PC-3 (cell line): ENCODE data around the gene MIOX. TPM values are rescaled to one million over a fixed set of nuclear protein-coding genes. Genes with fewer than 3 reads are reported as not detected.

Experiments
- ATAC-seq: fragments of 200-7000 bp; cut with Tn5 transposase; 2 replicates; pipeline ENCODE4 v1.9.1; 2020; ENCODE audit warnings: mild to moderate bottlenecking, moderate library complexity
- BruUV-seq: library from RNA; stranded (reverse); fragments of 400-500 nt; replicated peaks from 2 replicates; lab custom pipeline; 2021; lab: Mats Ljungman, UMichigan
- CTCF ChIA-PET: fragments of 300-600 bp; sonication (Branson Sonifier 250); formaldehyde crosslinking; loops from one replicate; lab custom pipeline; 2022; ENCODE audit warnings: antibody characterized with exemption; lab: Charles Lee
- POLR2A ChIA-PET: fragments of 300-600 bp; sonication (Branson Sonifier 250); formaldehyde crosslinking; loops from one replicate; lab custom pipeline; 2022; ENCODE audit warnings: antibody characterized with exemption; ENCODE audit not compliant: unreplicated experiment; lab: Charles Lee
- DNase-seq: peaks from one replicate; pipeline ENCODE4 v3.0.0-alpha.2; 2015
- H2AFZ ChIP-seq: fragments of 300-600 bp; sonication (generic); 2 replicates; pipeline ENCODE4 v1.6.0; 2016; ENCODE audit warnings: antibody characterized with exemption, low read length
- H3F3A ChIP-seq: fragments of 300-600 bp; sonication (generic); one replicate; pipeline ENCODE4 v1.6.0; 2017; ENCODE audit warnings: antibody characterized with exemption, low read length, control low read depth, mild to moderate bottlenecking; ENCODE audit not compliant: unreplicated experiment
- H3K27ac ChIP-seq: fragments of 300-600 bp; sonication (generic); 2 replicates; pipeline ENCODE4 v1.5.1; 2016; ENCODE audit warnings: mild to moderate bottlenecking, low read length
- H3K27me3 ChIP-seq: fragments of 300-600 bp; sonication (generic); 2 replicates; pipeline ENCODE4 v1.6.1; 2016; ENCODE audit warnings: low read length, mixed read lengths
- H3K36me3 ChIP-seq: fragments of 300-600 bp; sonication (generic); 2 replicates; pipeline ENCODE4 v1.6.1; 2016; ENCODE audit warnings: low read depth, mixed run types, low read length, mixed read lengths
- H3K4me1 ChIP-seq: fragments of 300-600 bp; sonication (generic); 2 replicates; pipeline ENCODE4 v1.5.1; 2016; ENCODE audit warnings: low read length; ENCODE audit not compliant: insufficient read depth
- H3K4me2 ChIP-seq: fragments of 300-600 bp; sonication (generic); 2 replicates; pipeline ENCODE4 v1.6.0; 2016; ENCODE audit warnings: low read length
- H3K4me3 ChIP-seq: fragments of 300-600 bp; sonication (generic); 2 replicates; pipeline ENCODE4 v1.5.1; 2016; ENCODE audit warnings: mild to moderate bottlenecking, low read length, mixed read lengths
- H3K79me2 ChIP-seq: fragments of 300-600 bp; sonication (generic); 2 replicates; pipeline ENCODE4 v1.6.1; 2017; ENCODE audit warnings: low read length, mixed read lengths
- H3K9ac ChIP-seq: fragments of 300-600 bp; sonication (generic); 2 replicates; pipeline ENCODE4 v1.6.0; 2016; ENCODE audit warnings: mild to moderate bottlenecking, low read length
- H3K9me2 ChIP-seq: fragments of 300-600 bp; sonication (generic); replicated peaks from 2 replicates; pipeline ENCODE4 v1.6.1; 2016; ENCODE audit warnings: mixed run types, low read length, mixed read lengths
- H3K9me3 ChIP-seq: fragments of 300-600 bp; sonication (generic); 2 replicates; pipeline ENCODE4 v1.6.1; 2016; ENCODE audit warnings: low read length, mixed read lengths
- H4K20me1 ChIP-seq: fragments of 300-600 bp; sonication (generic); 2 replicates; pipeline ENCODE4 v1.6.1; 2016; ENCODE audit warnings: low read length, mixed read lengths
- CTCF ChIP-seq: fragments of 300-600 bp; sonication (generic); conservative IDR thresholded peaks from 2 replicates; pipeline ENCODE4 v1.5.1; 2017; ENCODE audit warnings: antibody characterized with exemption, low read depth, mild to moderate bottlenecking, low read length
- EZH2 ChIP-seq: fragments of 300-600 bp; sonication (generic); IDR thresholded peaks from one replicate; pipeline ENCODE4 v1.6.1; 2017; ENCODE audit warnings: antibody characterized with exemption, mild to moderate bottlenecking, low read length; ENCODE audit not compliant: unreplicated experiment
- EZH2phosphoT487 ChIP-seq: fragments of 300-600 bp; sonication (generic); IDR thresholded peaks from 2 replicates; pipeline ENCODE4 v1.6.1; 2018; ENCODE audit warnings: mild to moderate bottlenecking, antibody characterized with exemption, low read length, borderline replicate concordance
- intact Hi-C: fragments of 100-400 bp; cut with micrococcal nuclease; formaldehyde crosslinking; loops from 2 replicates; pipeline ENCODE4 v1.9.0; 2023
- total RNA-seq: library from RNA; depleted of rRNA; stranded (reverse); fragments of >200 nt; gene quantifications from 2 replicates; pipeline ENCODE4 v1.2.3, GENCODE V29; 2014

Gene MIOX
- total RNA-seq, 1 experiment from 2014 or later: not detected

- no TSS peak for BruUV-seq
Observed at GRCh38 chr22:50522806-50523438, 36.3 kb downstream of the MIOX start.

GRCh38 chr22:50523458-50523805 is 36.8 kb downstream of the MIOX start:
- Histone ChIP-seq H3K27me3 (no peaks in the 10 kb centered on the region), H3K4me1 (peaks cover 9% of the 10 kb centered on the region; the same call in 1 of the 2 replicates), H3K4me2 (0 out of 2 replicates have a peak overlapping the region, but pooled peaks have one; percentile 98), H2AFZ (no peak overlapping the region), H3F3A (no peaks in the 10 kb centered on the region), H3K9me3 (no peaks in the 10 kb centered on the region), H3K4me3 (no peak overlapping the region), H3K9ac (no peak overlapping the region), H3K79me2 (peaks cover 25% of the 10 kb centered on the region), H3K27ac (no peak overlapping the region), H4K20me1 (no peaks in the 10 kb centered on the region; the same call in 1 of the 2 replicates), H3K36me3 (no peaks in the 10 kb centered on the region; the same call in 1 of the 2 replicates), H3K9me2 (no peaks in the 10 kb centered on the region)
- ATAC-seq (no peak), DNase-seq (no peak)
- ChIA-PET CTCF (no interaction called here), POLR2A (no interaction called here)
- intact Hi-C loops: no loop called here
- TF ChIP-seq EZH2phosphoT487 (no peak), EZH2 (no peak), CTCF (no peak)
- BruUV-seq: no TSS peak

More at GRCh38 chr22:50522806-50523438, 36.3 kb downstream of the MIOX start:
- Histone ChIP-seq H3K27ac (no peak overlapping the region), H3K4me1 (peaks cover 9% of the 10 kb centered on the region; the same call in 1 of the 2 replicates), H3K4me3 (no peak overlapping the region), H4K20me1 (no peaks in the 10 kb centered on the region; the same call in 1 of the 2 replicates), H3K9me2 (no peaks in the 10 kb centered on the region), H3K9ac (no peak overlapping the region), H3K4me2 (no peak overlapping the region), H3F3A (no peaks in the 10 kb centered on the region), H2AFZ (no peak overlapping the region), H3K27me3 (no peaks in the 10 kb centered on the region), H3K79me2 (peaks cover 25% of the 10 kb centered on the region), H3K9me3 (no peaks in the 10 kb centered on the region), H3K36me3 (no peaks in the 10 kb centered on the region; the same call in 1 of the 2 replicates)
- no peak for DNase-seq
- intact Hi-C loops: no loop called here
- CTCF ChIA-PET: no interaction called here
- ATAC-seq: no peak
- POLR2A ChIA-PET: interaction anchor here (0.5 kb wide), 1 partner anchor 96 kb away, joined by 7 read pairs; no protein-coding TSS in a partner anchor
- no peak for TF ChIP-seq EZH2phosphoT487
- no peak for TF ChIP-seq EZH2
- TF ChIP-seq CTCF: no peak
